ENCODE data around the gene EFL1.
"Not testable (repeated sequence)": the region's sequence is repeated elsewhere in the genome, so short reads cannot be mapped to it uniquely, and the experiment has no call there.

EFL1 gene

DNA sequence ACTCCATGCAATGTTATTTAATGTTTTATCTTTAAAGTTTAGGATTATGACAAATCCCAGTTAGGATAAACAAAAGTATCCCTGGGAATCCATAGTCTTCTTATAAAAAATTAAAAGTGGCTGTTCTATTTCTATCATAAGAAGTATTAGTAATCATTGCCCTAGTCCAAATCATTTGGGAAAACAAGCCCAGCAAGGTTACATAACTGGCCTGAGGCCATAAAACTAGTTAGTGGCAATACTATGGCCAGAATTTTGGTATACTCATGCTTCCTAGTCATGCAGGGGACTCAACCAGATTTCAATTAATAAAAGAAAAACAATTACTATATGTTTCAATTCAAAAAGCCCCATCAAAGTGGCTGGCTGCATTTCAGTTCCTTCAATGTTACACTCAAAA is 50.3 kb downstream of the EFL1 start:
- not testable (repeated sequence) for H3K27ac ChIP-seq, H3K4me3 ChIP-seq

DNA sequence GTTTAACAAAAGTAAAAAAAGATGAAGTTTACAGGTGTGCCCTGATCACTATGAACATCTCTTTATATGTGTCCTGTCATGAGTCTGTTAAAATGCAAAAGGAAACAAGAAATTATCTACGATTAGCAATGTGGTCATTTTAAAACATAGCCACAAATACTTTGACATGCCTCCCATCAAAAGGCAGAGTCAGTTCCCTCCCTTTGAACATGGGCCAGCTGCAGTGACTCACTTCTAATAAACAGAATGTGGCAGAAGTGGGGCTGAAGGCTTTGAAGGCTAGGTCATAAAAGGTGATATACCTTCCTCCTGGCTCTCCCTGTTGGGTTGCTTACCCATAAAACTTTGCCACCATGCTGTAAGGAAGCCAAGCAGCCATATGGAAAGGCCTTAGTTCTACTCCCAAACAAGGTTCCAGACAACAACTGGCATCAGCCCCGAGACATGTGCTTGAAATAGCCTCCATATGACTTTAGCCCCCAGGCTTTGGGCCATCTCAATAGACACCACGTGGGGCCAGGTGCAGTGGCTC is 52.4 kb downstream of the EFL1 start:
- not testable (repeated sequence) for H3K27ac ChIP-seq, H3K4me3 ChIP-seq

DNA sequence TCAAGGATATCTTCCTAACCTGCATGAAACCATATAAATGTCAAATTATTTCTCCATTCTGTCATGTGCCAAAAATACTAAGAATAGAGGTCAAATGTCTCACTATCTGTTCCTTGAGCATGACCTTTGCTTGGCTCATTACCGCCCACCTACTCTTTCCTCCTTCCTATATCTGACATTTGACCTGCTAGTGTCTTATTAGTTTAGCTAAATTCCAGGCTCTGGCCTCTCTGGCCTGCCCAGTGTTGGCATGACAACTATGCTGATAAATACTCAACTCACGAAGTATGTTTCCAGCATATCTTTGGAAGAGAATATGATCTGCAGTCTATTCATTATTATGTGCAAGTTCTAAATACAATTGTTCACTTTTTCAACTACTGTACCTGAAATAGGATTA is 58.0 kb downstream of the EFL1 start:
- not testable (repeated sequence) for H3K27ac ChIP-seq, H3K4me3 ChIP-seq

DNA sequence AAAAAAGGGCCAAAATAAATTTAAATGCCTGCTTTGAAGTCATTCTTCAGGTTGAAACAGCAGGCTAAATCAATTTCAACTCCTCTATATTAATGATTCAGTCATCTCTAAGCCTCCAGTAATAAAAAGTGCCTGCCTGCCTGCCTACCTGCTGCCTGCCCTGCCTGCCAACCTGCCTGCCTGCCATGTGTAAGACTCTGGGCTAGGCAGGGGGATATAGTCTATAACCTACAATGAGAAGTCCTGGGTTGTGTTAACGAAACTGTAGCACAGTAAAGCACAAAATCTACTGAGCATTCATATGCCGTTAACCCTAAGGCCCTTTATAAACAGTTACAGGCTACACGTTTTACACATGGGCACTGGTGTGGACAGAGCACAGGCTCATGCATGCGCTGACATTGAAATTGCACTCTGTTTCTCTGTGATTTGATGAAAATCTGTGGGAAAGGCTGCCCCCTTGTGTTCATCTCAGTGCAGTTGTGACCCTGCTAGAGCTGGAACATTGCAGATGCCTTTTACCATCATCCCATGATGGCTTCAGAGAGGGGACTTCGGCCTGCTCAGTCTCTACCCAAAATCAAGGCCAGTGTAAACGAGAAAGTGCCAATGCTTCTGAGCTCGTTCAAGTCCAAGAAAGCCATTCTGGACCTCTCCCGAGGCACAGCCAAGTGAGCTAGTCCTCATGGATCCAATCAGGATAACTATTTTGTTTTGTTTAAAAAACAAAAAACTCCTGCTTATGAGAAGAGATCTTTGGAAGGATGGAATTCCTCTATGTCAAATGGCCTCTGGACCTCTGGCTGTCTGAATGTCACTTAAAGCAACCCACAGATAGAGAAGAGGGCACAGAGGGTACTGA is 64.6 kb downstream of the EFL1 start:
- Histone ChIP-seq H3K4me3 (no peak overlapping the region), H3K27ac (no peak overlapping the region)

DNA sequence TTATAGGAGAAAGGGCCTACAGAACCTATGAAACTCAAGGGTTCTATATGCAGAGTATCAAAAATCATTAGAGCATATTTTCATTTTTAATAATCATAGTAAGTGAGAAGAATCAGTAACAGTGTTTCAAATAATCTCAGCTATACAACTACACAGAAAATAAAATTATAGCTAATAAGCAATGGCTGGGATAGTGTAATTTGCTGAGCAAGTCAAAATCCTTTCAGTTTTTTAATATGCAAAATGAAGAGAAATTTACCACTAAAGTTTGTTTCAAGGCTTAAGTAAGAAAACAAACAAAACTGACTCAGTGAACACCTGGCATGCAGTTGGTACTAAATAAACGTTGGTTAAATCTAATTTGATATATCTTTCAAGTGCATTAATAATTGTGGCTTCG is 66.2 kb downstream of the EFL1 start:
- H3K27ac ChIP-seq, result no peak overlapping the region
- H3K4me3 ChIP-seq, result no peak overlapping the region

DNA sequence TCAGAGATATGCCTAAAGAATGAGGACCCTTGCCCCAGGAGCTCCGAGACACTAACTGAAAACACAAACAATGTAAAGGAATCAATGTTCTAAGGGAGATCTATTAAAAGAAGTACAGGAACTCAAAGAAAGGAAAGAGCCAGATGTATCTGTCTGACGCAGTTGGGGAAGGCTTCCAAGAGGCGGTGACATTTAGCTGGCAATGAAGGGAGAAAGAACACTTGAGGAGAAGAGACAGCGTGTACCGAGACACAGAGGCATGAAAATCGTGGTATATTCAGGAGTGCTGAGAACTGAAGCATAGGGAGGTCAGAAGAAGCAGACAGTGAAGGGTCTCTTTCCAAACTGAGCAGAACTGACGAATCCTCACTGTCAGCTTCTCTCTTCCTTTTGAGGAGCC is 66.7 kb downstream of the EFL1 start:
- not testable (repeated sequence) for H3K27ac ChIP-seq, H3K4me3 ChIP-seq

DNA sequence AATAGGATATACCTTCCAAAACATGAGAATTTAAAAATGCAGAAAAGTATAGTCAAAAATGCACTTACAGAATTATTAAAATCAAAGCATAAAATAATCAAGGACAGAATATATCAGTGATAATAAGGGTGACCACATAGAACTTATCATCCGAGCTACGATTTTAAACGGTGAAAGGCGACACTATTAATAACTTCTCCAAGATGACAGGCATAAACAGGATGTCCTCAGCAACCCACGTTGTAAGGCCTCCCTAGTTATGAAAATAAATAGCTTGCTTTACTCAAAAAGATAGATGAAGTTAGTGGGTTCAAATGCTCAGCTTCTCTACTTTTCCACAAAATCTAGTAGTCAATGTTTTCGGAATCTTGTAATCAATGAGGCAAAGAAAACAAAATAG is 68.0 kb downstream of the EFL1 start:
- not testable (repeated sequence) for H3K27ac ChIP-seq, H3K4me3 ChIP-seq

DNA sequence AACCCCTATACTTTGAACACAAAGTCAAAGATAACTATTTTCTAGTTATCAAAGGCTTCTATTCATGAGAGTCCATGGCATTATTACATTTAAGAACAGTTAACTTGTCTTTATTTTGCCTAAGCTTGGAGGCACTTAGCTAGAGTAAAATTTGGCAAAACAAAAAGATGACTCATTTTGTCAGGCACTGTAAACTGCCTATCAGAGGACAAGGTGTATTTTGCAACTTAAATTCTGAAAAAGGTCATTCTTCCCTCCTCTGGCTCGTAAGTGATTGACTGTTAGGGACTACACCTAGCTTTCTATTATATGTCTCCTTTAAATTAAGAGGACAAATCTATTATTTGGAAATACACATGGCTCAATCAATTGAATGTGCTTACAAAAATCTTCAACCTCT is 69.1 kb downstream of the EFL1 start:
- not testable (repeated sequence) for H3K27ac ChIP-seq, H3K4me3 ChIP-seq

DNA sequence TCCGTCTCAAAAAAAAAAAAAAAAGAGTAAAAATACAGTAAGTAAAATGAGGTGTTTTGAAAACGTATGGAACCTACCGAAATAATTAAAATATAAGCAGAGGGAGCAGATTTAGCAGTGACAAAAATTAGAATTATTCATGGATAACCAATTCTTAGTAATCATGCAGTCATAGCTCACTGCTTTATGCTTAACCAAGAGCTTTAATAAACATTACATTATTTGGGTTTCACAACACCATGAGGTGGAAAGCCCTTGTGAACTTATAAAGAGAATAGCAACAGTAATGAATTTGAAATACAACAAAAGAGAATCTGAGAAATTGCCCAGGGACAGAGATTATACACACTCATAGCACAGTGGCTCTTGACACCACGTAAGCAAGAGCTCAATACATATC is 70.1 kb downstream of the EFL1 start:
- H3K4me3 ChIP-seq, H3K27ac ChIP-seq: not testable (repeated sequence)

DNA sequence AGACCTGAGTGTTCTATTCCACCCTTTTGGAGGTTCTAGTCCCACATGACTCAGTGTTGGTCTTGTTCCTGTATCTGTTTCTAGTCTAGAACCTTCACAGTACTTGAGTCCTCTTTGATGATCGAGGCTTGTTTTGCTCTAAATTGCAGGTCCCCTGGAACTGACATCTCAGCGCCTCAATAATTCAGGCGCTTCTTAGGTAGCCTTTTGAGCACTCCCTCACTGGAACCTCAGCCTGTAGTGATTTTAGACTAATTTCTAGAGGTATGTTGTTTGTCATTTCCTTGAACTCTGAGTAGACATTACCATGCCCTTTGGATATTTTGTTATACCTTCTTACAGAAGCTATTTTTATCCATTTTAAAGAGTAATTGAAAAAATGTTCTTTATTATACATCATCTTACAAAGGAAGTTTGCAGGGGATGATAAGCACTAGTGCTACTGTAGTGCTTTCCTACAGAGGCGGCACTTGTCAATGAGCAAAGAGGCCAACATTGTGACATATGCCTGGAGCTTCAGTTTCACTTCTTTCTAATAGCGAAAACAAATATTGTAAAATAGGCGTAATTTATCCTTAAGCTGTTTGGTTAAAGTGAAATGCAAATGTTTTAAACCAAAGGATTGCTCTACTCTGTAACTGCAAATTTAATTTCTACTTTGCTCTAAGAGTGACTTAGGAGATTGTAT is 75.7 kb downstream of the EFL1 start:
- Histone ChIP-seq H3K4me3 (no peak overlapping the region), H3K27ac (no peak overlapping the region)

DNA sequence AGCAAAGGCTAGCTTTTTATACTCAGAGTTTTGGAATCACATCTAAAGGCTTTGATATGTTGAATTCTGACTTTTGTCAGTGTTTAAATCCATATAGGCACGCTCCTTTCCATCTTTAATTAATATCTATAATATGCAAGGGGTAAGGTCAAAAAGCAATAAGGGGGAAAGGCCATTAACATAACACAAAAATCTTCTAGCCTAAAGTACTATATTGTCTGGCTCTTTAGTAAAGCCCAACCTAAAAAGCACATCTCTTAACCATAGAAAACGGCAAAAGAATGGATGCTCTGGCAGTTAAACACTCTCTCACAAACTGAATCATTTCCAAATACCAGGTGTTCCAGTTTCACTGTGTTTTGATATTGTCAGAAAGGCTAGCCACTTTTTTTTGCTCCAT is 76.4 kb downstream of the EFL1 start:
- Histone ChIP-seq H3K4me3 (no peak overlapping the region), H3K27ac (no peak overlapping the region)

DNA sequence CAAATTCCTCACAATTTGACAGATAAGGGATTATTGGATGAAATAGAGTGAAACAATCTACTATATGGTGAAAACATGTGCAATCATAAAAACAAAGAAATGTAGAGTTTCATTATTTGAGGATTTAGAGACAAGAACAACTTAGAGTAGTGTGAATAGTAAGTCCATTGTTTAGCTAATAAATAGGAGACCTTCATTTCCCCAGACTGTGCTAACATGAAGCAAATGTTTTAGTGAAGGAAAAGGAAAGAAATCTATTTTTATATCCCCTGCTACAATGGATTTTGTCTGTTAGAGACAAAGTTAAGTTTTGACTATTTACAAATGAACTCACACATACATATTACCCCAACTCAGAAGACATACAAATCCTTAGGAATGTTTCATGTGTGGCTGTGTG is 77.8 kb downstream of the EFL1 start:
- H3K4me3 ChIP-seq, result no peak overlapping the region
- H3K27ac ChIP-seq, result peak overlapping the region in 1 of 21 experiments; percentile 9

DNA sequence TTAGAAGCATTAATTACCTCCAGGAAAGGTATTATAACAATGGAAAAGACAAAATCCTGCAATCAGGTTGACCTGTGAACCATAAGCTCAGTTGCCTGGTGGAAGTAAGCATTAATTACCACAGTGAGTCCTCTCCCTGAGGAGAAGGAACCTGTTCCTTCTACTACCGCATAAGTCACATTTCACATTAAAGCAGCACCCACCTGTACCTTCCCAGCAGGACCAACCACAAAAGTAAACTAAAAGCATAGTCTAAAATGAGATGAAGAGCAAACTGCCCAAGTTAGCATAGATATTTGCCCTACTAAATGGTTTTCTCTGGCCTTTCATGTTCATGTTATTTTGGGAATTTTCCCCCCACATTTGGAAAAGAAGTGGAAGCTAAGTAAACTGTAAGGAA is 78.2 kb downstream of the EFL1 start:
- Histone ChIP-seq H3K27ac (peak overlapping the region in 1 of 21 experiments; percentile 9), H3K4me3 (no peak overlapping the region)

DNA sequence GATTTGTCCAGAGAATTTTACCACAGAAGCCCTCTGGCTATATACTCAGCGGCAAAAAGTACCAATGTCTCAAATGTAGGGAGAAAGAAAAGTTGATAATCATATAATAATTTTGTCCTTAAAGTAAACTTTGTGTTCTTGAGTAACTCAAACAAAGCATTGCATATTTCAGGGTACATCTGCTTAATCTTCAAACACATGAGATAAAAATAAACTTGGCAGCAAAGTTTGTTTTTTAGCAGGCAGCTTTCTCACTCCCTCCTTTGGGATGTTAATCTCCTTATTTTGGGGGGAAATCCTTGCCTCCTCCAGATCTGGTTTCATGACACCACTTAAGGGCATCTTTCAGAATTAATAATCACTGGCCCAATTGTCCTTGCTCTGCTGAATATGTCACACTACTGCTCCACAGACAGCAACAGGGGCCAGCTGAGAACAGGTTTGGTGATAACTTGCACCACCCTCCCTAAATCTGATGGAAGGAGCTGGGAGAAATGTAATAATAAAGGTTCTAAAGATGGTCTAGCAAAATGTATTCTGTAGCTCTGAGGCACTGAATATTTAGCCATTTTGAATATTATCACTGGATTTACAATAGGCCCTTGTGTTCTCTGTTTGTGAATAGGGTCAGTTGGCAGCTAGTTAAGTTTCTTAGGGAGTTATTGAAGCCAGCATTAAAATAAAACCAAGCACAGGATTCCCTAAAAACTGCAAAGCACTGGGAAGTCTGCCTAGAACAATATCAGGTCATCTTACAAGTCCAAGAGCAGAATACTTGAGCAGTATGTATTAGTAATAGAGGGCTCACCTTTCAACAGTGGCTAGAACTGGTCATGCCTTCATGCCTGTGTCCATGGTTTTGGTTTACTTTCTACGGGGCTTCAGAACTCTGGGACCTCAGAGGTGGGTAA is 79.2 kb downstream of the EFL1 start:
- H3K27ac ChIP-seq, result no peak overlapping the region

DNA sequence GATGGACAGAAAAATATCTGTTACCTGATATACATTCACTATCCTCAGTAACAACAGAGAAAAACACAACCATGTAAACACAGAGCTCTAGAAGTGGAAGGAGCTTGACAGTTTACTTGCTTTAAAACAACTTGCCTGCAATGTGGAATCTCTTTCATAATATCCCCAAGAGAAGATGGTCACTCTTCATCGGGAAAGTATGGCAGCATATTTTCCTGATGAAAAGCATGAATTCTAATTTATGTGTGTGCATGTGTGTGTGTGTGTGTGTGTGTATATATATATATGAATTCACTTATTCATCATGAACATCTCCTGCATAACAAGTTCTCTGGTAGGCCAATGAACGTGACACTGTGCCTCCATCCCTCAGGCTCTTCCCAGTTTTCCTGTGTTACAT is 81.2 kb downstream of the EFL1 start:
- Histone ChIP-seq H3K4me3 (no peak overlapping the region), H3K27ac (no peak overlapping the region)

More for the DNA sequence above, 79.2 kb downstream of the EFL1 start:
- no peak overlapping the region for H3K4me3 ChIP-seq

DNA sequence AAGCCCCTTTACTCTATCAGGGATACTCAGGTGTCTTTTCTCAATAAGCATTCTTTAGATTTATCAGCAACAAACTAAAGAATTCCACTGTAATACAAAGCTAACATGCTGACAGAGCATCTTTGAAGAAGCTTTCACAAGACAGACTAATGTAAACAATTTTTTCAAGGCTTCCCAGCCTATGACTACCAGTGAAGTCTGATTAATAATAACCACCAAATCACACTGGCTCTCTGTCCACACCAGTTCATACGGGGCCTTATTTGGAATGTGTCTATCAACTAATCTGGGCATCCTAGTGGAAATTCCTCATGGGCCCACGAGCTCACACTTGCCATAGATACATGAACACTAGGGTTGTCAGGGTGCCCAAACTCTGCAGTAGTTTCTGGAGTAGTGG is 84.5 kb downstream of the EFL1 start:
- Histone ChIP-seq H3K27ac (peak overlapping the region in 5 of 21 experiments; percentile 10 to 55 (median 34)), H3K4me3 (no peak overlapping the region)

DNA sequence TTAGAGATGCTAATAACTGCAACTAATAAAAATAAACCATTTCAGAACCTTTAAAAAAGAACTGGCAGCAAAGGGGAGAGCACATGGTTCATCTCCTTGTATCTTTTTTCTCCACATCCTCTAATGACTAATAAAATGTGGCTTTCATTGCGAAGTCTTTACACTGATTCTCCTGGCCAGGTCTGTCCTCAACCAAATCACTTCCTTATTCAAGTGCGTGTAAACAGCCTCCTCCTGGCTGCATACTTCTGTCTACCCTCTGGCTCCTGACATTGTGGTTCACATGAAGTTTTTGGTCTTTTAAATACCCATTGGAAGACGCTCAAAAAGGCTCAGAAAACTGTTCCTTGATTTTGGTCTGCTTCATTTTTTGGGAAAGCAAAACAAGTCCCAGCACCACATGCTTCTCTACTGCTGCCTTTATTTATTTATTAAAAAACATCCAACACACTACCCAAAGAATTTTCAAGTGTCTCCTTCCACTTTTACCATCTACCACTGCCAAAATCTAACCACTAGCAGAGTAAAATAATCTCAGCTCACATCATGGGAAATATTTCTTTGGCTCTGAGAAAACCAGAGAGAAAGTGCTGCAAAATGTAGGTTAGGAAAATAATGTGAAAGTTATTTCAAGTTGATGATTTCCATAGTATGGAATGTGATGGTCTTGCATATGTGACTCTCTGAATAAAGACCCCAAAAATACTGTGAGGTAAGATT is 85.1 kb downstream of the EFL1 start:
- H3K27ac ChIP-seq, result peak overlapping the region in 3 of 21 experiments; percentile 1 to 55 (median 35)
- H3K4me3 ChIP-seq, result no peak overlapping the region

DNA sequence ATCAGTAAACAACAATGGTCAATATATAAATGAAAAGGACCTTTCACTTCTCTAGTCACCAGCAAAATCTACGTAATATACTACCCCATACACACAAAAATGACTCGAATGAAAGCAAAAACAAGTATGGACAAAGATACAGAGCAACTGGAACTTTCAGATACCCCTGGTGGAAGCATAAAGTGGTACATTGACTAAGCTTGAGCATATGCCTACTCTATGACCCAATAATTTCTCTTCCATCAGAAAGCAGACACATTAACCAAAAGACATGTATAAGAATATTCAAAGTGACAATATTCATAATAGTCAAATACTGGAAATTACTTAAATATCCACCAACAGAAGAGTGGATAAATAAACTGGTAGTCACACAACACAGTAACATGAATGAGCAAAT is 86.0 kb downstream of the EFL1 start:
- Histone ChIP-seq H3K27ac (peak overlapping the region in 1 of 21 experiments; percentile 55), H3K4me3 (no peak overlapping the region)

DNA sequence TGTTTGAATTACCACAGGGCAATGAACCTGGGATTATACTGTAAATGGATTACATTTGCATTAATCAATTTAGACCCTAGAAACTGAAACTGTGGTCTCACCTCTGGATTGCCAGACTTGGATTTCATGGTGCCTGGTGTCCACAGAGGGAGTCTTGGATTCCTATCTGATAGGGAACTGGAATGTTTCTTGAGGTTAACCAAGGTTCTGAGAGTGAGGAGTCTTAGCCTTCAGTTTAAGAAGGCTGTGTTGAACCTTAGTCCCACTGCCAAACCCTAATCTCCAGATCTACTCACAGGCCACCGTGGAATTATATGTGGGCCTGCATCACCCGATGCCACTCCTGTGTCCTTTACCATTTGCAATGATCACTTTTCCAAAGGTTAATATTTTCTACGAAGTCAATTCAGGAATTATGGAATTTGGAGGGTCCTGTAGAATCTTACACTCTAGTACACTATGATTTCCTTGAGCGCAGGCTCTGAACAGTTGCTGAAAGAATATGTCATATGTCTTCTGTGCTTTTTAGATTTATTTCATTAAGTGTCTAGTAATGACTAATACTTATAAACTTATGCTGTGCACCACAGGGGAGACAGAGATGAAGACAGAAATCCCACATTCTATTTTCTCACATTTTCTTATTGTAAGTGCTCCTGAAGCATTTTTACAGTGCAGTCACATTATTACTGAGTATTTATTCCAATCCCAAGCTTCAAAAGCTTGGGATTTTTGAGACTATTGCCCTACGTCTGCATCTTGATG is 87.9 kb downstream of the EFL1 start:
- H3K27ac ChIP-seq, result no peak overlapping the region
- no peak overlapping the region for H3K4me3 ChIP-seq

Data from skin epidermis (tissue), 12 donors.